Measurements from ENCODE around the gene IKBKE.

Gene IKBKE

DNA sequence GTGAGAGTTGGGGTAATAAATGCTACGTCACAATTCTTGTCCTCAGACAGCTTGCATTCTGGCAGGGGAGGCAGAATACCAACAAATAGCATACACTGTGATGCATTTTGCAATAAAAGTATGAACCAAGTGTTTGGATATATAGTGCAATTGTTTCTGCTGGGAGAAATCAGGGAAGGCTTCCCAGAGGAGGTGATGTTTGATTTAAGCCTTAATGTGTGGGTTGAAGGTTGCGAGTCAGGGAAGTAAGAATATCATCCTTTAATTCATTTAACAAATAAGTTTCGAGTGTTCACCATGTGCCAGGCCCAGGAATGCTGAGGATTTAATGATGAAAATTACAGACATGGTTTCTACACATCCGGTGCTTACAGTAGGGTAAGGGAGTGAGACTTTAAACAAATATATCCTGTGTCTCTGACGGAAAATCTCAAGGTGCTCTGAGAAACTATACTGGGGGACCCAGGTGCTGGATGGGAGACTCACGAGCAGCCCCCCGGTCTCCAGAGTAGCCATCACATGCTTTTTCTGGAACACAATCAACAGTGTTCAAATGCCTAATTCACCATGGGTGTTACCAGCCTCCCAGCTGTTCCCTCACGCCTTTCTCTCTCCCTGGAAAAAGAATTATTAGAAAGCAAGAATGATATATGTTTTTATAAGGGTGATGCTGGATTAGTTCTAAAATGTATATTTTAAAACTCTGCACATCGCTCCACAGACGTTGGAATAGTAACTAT lies 68.8 kb downstream of the IKBKE start:
- Histone ChIP-seq H3K36me3 (ENCODE audit: insufficient read depth, low read depth, low read length) (no peaks in the 10 kb centered on the region), H3K27me3 (ENCODE audit: insufficient read depth, low read length) (no peaks in the 10 kb centered on the region), H3K27ac (ENCODE audit: low read length) (no peak overlapping the region), H3K4me3 (ENCODE audit: low read length) (no peak overlapping the region), H3K9ac (ENCODE audit: low read depth, low read length) (no peak overlapping the region), H3K9me3 (ENCODE audit: insufficient read depth, low read depth, low read length) (no peaks in the 10 kb centered on the region), H3K4me1 (ENCODE audit: insufficient read depth, low read length) (no peaks in the 10 kb centered on the region)

DNA sequence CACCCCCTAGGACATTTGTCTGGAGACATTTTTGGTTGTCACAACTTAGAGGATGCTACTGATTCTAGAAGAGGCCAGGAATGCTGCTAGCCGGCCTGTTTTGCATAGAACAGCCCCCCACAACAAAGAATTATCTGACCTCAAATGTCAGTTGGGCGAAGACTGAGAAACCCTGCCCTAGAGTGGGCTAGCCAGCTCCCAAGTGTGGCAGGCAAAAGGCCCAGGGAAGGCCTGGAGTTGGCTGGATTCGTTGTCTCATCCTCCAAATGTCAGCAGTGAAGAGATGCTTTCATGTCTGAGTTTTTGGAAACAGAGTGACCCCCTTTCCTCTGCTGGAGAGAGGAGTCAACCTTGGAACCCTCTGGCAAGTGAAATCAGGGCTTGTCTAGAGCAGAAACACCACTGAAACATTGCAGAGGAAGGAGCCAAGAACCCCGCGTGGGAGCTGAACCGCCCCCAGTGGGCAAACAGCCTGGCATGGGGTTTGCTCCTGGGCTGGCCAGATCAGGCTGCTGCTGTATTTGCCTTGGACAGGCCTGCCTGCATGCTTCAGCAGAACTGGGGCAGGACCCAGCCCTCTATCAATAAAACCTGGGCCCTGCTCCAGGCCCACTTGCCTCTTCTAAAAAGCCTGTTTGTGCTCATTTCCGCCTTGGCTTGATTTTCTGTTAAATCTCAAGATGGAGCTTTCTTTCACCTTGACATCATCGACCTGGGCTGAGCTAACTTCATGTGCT lies 69.9 kb downstream of the IKBKE start:
- H3K9me3 ChIP-seq (ENCODE audit: insufficient read depth, low read depth, low read length) = no peaks in the 10 kb centered on the region
- H3K27me3 ChIP-seq (ENCODE audit: insufficient read depth, low read length) = no peaks in the 10 kb centered on the region
- H3K4me3 ChIP-seq (ENCODE audit: low read length) = no peak overlapping the region
- no peak overlapping the region for H3K27ac ChIP-seq (ENCODE audit: low read length)
- no peaks in the 10 kb centered on the region for H3K36me3 ChIP-seq (ENCODE audit: insufficient read depth, low read depth, low read length)
- H3K4me1 ChIP-seq (ENCODE audit: insufficient read depth, low read length) = no peaks in the 10 kb centered on the region
- no peak overlapping the region for H3K9ac ChIP-seq (ENCODE audit: low read depth, low read length)

DNA sequence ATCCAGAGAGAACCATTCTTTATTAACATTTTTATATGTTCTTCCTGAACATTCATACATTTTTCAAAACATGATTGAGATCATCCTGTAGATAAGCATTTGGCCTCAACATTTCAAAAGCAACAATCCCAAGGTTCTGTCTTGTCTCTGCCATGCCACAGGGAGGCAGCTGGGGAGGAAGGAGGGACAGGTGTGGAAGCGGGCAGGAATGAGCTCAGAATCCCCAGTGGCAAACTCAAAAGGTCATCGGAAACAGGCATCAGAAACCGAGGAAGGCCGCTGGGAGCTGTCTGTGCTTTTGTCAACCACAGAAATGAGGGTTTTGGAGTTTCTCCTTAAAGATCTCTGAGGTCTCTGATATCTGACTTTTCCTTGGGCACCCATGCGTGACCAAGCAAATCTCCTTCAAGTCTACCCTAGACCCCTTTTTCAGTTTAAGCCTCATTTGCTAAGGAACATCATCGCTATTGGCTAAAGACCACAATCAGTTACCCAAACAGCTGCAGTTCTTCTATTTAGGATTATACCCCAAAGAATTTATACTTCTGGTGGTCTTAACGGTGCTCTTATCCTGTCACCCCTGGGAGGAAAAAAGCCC lies 71.1 kb downstream of the IKBKE start:
- no peak overlapping the region for H3K27ac ChIP-seq (ENCODE audit: low read length)
- H3K27me3 ChIP-seq (ENCODE audit: insufficient read depth, low read length) = no peaks in the 10 kb centered on the region
- H3K4me1 ChIP-seq (ENCODE audit: insufficient read depth, low read length) = no peaks in the 10 kb centered on the region
- H3K4me3 ChIP-seq (ENCODE audit: low read length) = no peak overlapping the region
- H3K9me3 ChIP-seq (ENCODE audit: insufficient read depth, low read depth, low read length) = no peaks in the 10 kb centered on the region
- H3K9ac ChIP-seq (ENCODE audit: low read depth, low read length) = no peak overlapping the region
- H3K36me3 ChIP-seq (ENCODE audit: insufficient read depth, low read depth, low read length) = no peaks in the 10 kb centered on the region

DNA sequence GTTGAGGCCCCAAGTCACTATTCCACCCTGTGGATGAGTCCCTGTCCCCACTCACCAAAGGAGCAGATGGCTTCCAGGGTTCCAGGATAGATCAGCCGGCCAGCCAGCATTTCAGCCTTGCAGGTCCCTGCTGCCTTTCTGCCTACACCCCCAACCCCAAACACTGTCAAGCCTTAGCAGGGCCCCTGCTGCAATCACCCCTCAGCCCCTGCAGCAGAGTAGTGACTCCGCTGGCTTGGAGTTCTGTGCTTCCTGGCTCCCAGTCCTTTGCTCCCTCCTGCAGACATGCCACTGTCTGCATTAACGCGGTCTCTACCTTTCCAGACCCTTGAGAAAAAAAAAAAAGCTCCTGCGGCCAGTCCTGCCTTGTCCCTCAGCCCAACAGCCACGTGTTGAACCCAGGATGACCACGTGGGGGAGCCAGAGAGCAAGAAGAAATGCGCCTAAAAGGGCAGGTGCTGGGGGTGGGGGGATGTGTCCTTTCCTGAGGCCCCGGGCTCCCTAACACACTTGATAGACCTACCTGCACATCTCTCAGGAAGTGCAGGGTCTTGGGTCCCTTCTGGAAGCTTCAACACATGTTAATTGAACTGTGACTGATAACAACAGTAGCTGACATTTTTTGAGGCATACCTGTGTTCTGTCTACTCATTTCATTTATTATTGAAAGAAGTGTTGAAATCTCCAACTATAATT lies 74.4 kb downstream of the IKBKE start:
- Histone ChIP-seq H3K27ac (ENCODE audit: low read length) (no peak overlapping the region), H3K27me3 (ENCODE audit: insufficient read depth, low read length) (no peaks in the 10 kb centered on the region), H3K4me1 (ENCODE audit: insufficient read depth, low read length) (no peaks in the 10 kb centered on the region), H3K36me3 (ENCODE audit: insufficient read depth, low read depth, low read length) (no peaks in the 10 kb centered on the region), H3K9ac (ENCODE audit: low read depth, low read length) (no peak overlapping the region), H3K9me3 (ENCODE audit: insufficient read depth, low read depth, low read length) (no peaks in the 10 kb centered on the region), H3K4me3 (ENCODE audit: low read length) (no peak overlapping the region)

DNA sequence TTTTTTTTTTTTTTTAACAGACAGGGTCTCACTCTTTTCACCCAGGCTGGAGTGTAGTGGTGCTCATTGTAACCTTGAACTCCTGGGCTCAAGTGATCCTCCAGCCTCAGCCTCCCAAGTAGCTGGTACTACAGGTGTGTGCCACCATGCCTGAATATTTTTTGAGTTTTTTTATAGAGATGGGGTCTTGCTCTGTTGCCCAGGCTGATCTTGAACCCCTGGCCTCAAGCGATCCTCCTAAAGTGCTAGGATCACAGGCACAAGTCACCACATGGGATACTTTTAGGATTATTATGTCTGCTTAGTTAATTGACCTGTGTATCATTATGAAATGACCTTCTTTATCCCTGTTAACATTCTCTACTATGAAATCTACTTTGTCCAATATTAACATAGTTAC lies 75.1 kb downstream of the IKBKE start:
- H3K9ac ChIP-seq (ENCODE audit: low read depth, low read length) = no peak overlapping the region
- no peak overlapping the region for H3K27ac ChIP-seq (ENCODE audit: low read length)
- H3K9me3 ChIP-seq (ENCODE audit: insufficient read depth, low read depth, low read length) = no peaks in the 10 kb centered on the region
- H3K4me3 ChIP-seq (ENCODE audit: low read length) = no peak overlapping the region
- H3K4me1 ChIP-seq (ENCODE audit: insufficient read depth, low read length) = no peaks in the 10 kb centered on the region
- no peaks in the 10 kb centered on the region for H3K36me3 ChIP-seq (ENCODE audit: insufficient read depth, low read depth, low read length)
- no peaks in the 10 kb centered on the region for H3K27me3 ChIP-seq (ENCODE audit: insufficient read depth, low read length)
